HCT116 (cell line): Measurements from ENCODE around the gene DTD2.

Experiments
- CTCF ChIP-seq, 3 experiments: fragments of 200-600 bp in 1 of 3; sonication (generic) in 1 of 3; IDR thresholded peaks in 2 of 3; conservative IDR thresholded peaks in 1 of 3; 2 replicates each; pipeline ENCODE4 v1.5.1; 2012 to 2017; ENCODE audit warnings: low read depth in 2 of 3, low read length in 2 of 3, antibody characterized with exemption in 1 of 3, borderline replicate concordance in 1 of 3, control low read depth in 1 of 3, mild to moderate bottlenecking in 1 of 3, mixed read lengths in 1 of 3, mixed run types in 1 of 3, moderate library complexity in 1 of 3; ENCODE audit not compliant: insufficient read depth in 1 of 3
- EZH2 ChIP-seq: fragments of 200-600 bp; sonication (generic); IDR thresholded peaks from 2 replicates; pipeline ENCODE4 v1.6.1; 2017; ENCODE audit warnings: antibody characterized with exemption, mixed run types
- EZH2phosphoT487 ChIP-seq: fragments of 200-600 bp; IDR thresholded peaks from 2 replicates; pipeline ENCODE4 v1.6.1; 2018; ENCODE audit warnings: antibody characterized with exemption, borderline replicate concordance
- MAX ChIP-seq: IDR thresholded peaks from 2 replicates; pipeline ENCODE4 v1.6.1; 2012
- POLR2A ChIP-seq: IDR thresholded peaks from 2 replicates; pipeline ENCODE4 v1.7.0; 2011; ENCODE audit warnings: borderline replicate concordance; ENCODE audit not compliant: insufficient read depth, insufficient read length; ENCODE audit errors: extremely low read depth
- POLR2AphosphoS5 ChIP-seq: IDR thresholded peaks from 2 replicates; pipeline ENCODE4 v1.6.1; 2011; ENCODE audit warnings: mild to moderate bottlenecking, low read depth, low read length, moderate library complexity
- RAD21 ChIP-seq: IDR thresholded peaks from 2 replicates; pipeline ENCODE4 v1.6.1; 2012; ENCODE audit warnings: low read depth, mild to moderate bottlenecking
- REST ChIP-seq: IDR thresholded peaks from 2 replicates; pipeline ENCODE4 v1.6.1; 2012; ENCODE audit warnings: low read depth
- SIN3A ChIP-seq: IDR thresholded peaks from 2 replicates; pipeline ENCODE4 v1.6.1; 2012; ENCODE audit warnings: low read depth
- SRF ChIP-seq: IDR thresholded peaks from 2 replicates; pipeline ENCODE4 v1.6.1; 2012; ENCODE audit warnings: low read depth
- YY1 ChIP-seq: IDR thresholded peaks from 2 replicates; pipeline ENCODE4 v1.6.1; 2011; ENCODE audit warnings: low read length, low read depth, moderate library complexity, mild to moderate bottlenecking; ENCODE audit not compliant: insufficient replicate concordance; ENCODE audit errors: extremely low read depth
- ZBTB33 ChIP-seq: IDR thresholded peaks from 2 replicates; pipeline ENCODE4 v1.6.1; 2011; ENCODE audit warnings: mild to moderate bottlenecking, low read length, moderate library complexity; ENCODE audit not compliant: insufficient replicate concordance; ENCODE audit errors: extremely low read depth
- ZFX ChIP-seq: fragments of 450-650 bp; IDR thresholded peaks from 2 replicates; pipeline ENCODE4 v1.6.1; 2017

GRCh38 chr14:31466554-31466953 lies 9.2 kb upstream of the DTD2 start:
- no peak for TF ChIP-seq CTCF (IDR thresholded peaks at IDR 0.05 in 2 of 3, conservative IDR thresholded peaks at IDR 0.05 in 1 of 3; ENCODE audit: borderline replicate concordance in 1 of 3, insufficient read depth in 1 of 3, low read depth in 2 of 3, low read length in 2 of 3)
- TF ChIP-seq ZFX = no peak
- no peak for TF ChIP-seq MAX
- no peak for TF ChIP-seq SRF
- TF ChIP-seq SIN3A = no peak
- TF ChIP-seq REST = no peak
- no peak for TF ChIP-seq POLR2AphosphoS5
- no peak for TF ChIP-seq YY1
- no peak for TF ChIP-seq POLR2A
- TF ChIP-seq EZH2 = no peak
- TF ChIP-seq ZBTB33 = no peak
- TF ChIP-seq RAD21 = no peak
- no peak for TF ChIP-seq EZH2phosphoT487
